Lung (tissue), 12 donors: ENCODE measurements around the gene CACNA1H. TPM values are rescaled to one million over a fixed set of nuclear protein-coding genes. Genes with fewer than 3 reads are reported as not detected.

Source experiments
- ATAC-seq: fragments of 200-7000 bp; cut with Tn5 transposase; one replicate; pipeline ENCODE4 v1.9.1; 2020; ENCODE audit warnings: moderate number of reproducible peaks; ENCODE audit not compliant: insufficient read depth, low FRiP score
- DNase-seq, 3 donors: peaks; one replicate each; pipeline ENCODE4 v3.0.0-alpha.2; 2013 to 2017
- H3K27ac ChIP-seq, 2 donors: one replicate each; pipeline ENCODE4 v1.5.1; 2013; ENCODE audit warnings: mild to moderate bottlenecking in 2 of 2, moderate library complexity in 2 of 2, control low read depth in 1 of 2, inconsistent platforms in 1 of 2, low read depth in 1 of 2, low read length in 1 of 2
- H3K27me3 ChIP-seq, 3 donors: one replicate each; pipeline ENCODE4 v1.5.1; 2013; ENCODE audit warnings: low read length in 2 of 3; ENCODE audit not compliant: control insufficient read depth in 3 of 3, insufficient read depth in 3 of 3
- H3K36me3 ChIP-seq, 4 donors: one replicate each; pipeline ENCODE4 v1.5.1; 2013; ENCODE audit warnings: low read length in 4 of 4, mild to moderate bottlenecking in 1 of 4, moderate library complexity in 1 of 4; ENCODE audit not compliant: control insufficient read depth in 4 of 4, insufficient read depth in 4 of 4
- H3K4me1 ChIP-seq, 5 donors: one replicate each; pipeline ENCODE4 v1.5.1; 2013; ENCODE audit warnings: low read length in 5 of 5, mild to moderate bottlenecking in 2 of 5, moderate library complexity in 1 of 5; ENCODE audit not compliant: control insufficient read depth in 5 of 5, insufficient read depth in 5 of 5
- H3K4me3 ChIP-seq: one replicate; pipeline ENCODE4 v1.5.1; 2013; ENCODE audit warnings: mild to moderate bottlenecking, control low read depth, moderate library complexity
- H3K9ac ChIP-seq, 2 donors: one replicate each; pipeline ENCODE4 v1.5.1; 2013; ENCODE audit warnings: low read length in 2 of 2, control low read depth in 1 of 2; ENCODE audit not compliant: insufficient read depth in 1 of 2
- H3K9me3 ChIP-seq, 4 donors: one replicate each; pipeline ENCODE4 v1.5.1; 2013; ENCODE audit warnings: low read length in 3 of 4, mild to moderate bottlenecking in 1 of 4, moderate library complexity in 1 of 4; ENCODE audit not compliant: control insufficient read depth in 4 of 4, insufficient read depth in 3 of 4
- CTCF ChIP-seq: IDR thresholded peaks from 2 replicates; pipeline ENCODE4 v1.5.1; 2012; ENCODE audit warnings: mild to moderate bottlenecking; ENCODE audit errors: control extremely low read depth, extremely low read depth
- WGBS, 2 donors: extraction: QIAGEN DNeasy Blood & Tissue Kit; methylation state at CpG; one replicate each; pipeline ENCODE4 v1.1.7; 2013; 5-methylcytosine and 5-hydroxymethylcytosine counted together
- polyA plus RNA-seq, 2 donors: library from polyadenylated mRNA; stranded (reverse); fragments of 200-250 nt; gene quantifications; one replicate each; pipeline ENCODE4 v1.2.1, GENCODE V29; 2013
- total RNA-seq, 2 donors: library from RNA; depleted of rRNA in 1 of 2; stranded (reverse); fragments of >200 nt in 1 of 2; gene quantifications; one replicate each; pipeline ENCODE4 v1.2.1, GENCODE V29; 2014 to 2021
- donor health status: control.
- donor health status: control.
- donor health status: Bipolar disorder and iron deficiency.
- donor health status: healthy.
- donor health status: DM: yes; HTN: yes; CAD: no.

The CACNA1H gene
- total and polyA plus RNA-seq, 4 donors = 5.0 to 10.3 (median 6.7) TPM

- no peak for ATAC-seq
- Histone ChIP-seq H3K36me3 (no peaks in the 10 kb centered on the region), H3K27me3 (peaks cover 0 to 33% (median 7%) of the 10 kb centered on the region in 3 donors)
Measured at GRCh38 chr16:1124291-1124690, 28.6 kb upstream of the CACNA1H start.

GRCh38 chr16:1124795-1125194 lies 28.1 kb upstream of the CACNA1H start:
- 83 to 87% methylated on average over 10 to 11 of the region's 11 CpGs for WGBS, 2 donors
- no peak overlapping the region for H3K4me3 ChIP-seq
- no peaks in the 10 kb centered on the region for H3K36me3 ChIP-seq
- H3K9me3 ChIP-seq = peaks cover 0 to 4% (median 0%) of the 10 kb centered on the region in 4 donors
- H3K9ac ChIP-seq = no peak overlapping the region
- ATAC-seq (no peak), DNase-seq (no peak)
- no peak overlapping the region for H3K27ac ChIP-seq
- no peaks in the 10 kb centered on the region for H3K4me1 ChIP-seq
- peaks cover 0 to 33% (median 7%) of the 10 kb centered on the region in 3 donors for H3K27me3 ChIP-seq
- no peak for TF ChIP-seq CTCF

More at GRCh38 chr16:1124291-1124690, 28.6 kb upstream of the CACNA1H start:
- no peak for TF ChIP-seq CTCF
- DNase-seq = no peak
- H3K9me3 ChIP-seq = peaks cover 0 to 2% (median 0%) of the 10 kb centered on the region in 4 donors
- H3K27ac ChIP-seq = no peak overlapping the region
- WGBS, 2 donors = 81 to 82% methylated on average over 16 to 18 of the region's 18 CpGs
- no peak overlapping the region for H3K4me3 ChIP-seq
- no peaks in the 10 kb centered on the region for H3K4me1 ChIP-seq
- no peak overlapping the region for H3K9ac ChIP-seq

- peaks cover 0 to 6% (median 0%) of the 10 kb centered on the region in 4 donors for H3K9me3 ChIP-seq
- no peak for TF ChIP-seq CTCF
- H3K4me1 ChIP-seq = no peaks in the 10 kb centered on the region
- H3K27ac ChIP-seq = no peak overlapping the region
- H3K27me3 ChIP-seq = peaks cover 0 to 33% (median 7%) of the 10 kb centered on the region in 3 donors
- ATAC-seq = no peak
- H3K4me3 ChIP-seq = no peak overlapping the region
- DNase-seq = peak; percentile 68 to 79 (median 79)
- H3K36me3 ChIP-seq = no peaks in the 10 kb centered on the region
- WGBS, 2 donors = 17 to 27% methylated on average over 18 of the region's 18 CpGs
- H3K9ac ChIP-seq = no peak overlapping the region
Measured at GRCh38 chr16:1125471-1125870, 27.4 kb upstream of the CACNA1H start.

- no peak for DNase-seq
- TF ChIP-seq CTCF = no peak
- WGBS, 2 donors = 49 to 55% methylated on average over 17 of the region's 17 CpGs
- H3K27ac ChIP-seq = no peak overlapping the region
- H3K36me3 ChIP-seq = no peaks in the 10 kb centered on the region
- peaks cover 0 to 30% (median 7%) of the 10 kb centered on the region in 3 donors for H3K27me3 ChIP-seq
- ATAC-seq = no peak
- no peaks in the 10 kb centered on the region for H3K4me1 ChIP-seq
- no peak overlapping the region for H3K9ac ChIP-seq
- peaks cover 0 to 6% (median 0%) of the 10 kb centered on the region in 4 donors for H3K9me3 ChIP-seq
- H3K4me3 ChIP-seq = no peak overlapping the region
Measured at GRCh38 chr16:1126044-1126443, 26.9 kb upstream of the CACNA1H start.
